ENCODE measurements around the gene SH3BGRL2. TPM values are rescaled to one million over a fixed set of nuclear protein-coding genes. Genes with fewer than 3 reads are reported as not detected.
A peak's percentile ranks its signal among the peaks of the same experiment; 100 is the strongest.

SH3BGRL2 gene
- total RNA-seq, 1 donor from 2014 or later = 40.0 TPM

GRCh38 chr6:79731471-79731870 lies 100.3 kb downstream of the SH3BGRL2 start:
- TF ChIP-seq CTCF (conservative IDR thresholded peaks at IDR 0.05) = no peak
- no peaks in the 10 kb centered on the region for H3K4me1 Mint-ChIP-seq (ENCODE audit: unreplicated experiment)
- no peak for DNase-seq (ENCODE audit: extremely low spot score, unreplicated experiment)
- H3K27me3 Mint-ChIP-seq = no peaks in the 10 kb centered on the region
- no peaks in the 10 kb centered on the region for H3K9me3 Mint-ChIP-seq
- H3K27ac Mint-ChIP-seq = no peak overlapping the region
- no peaks in the 10 kb centered on the region for H3K36me3 Mint-ChIP-seq
- no peak overlapping the region for H3K4me3 Mint-ChIP-seq

- no peak for TF ChIP-seq CTCF (conservative IDR thresholded peaks at IDR 0.05)
- H3K27ac Mint-ChIP-seq = no peak overlapping the region
- no peaks in the 10 kb centered on the region for H3K27me3 Mint-ChIP-seq
- H3K9me3 Mint-ChIP-seq = no peaks in the 10 kb centered on the region
- H3K36me3 Mint-ChIP-seq = no peaks in the 10 kb centered on the region
- no peak overlapping the region for H3K4me3 Mint-ChIP-seq
- no peak for DNase-seq (ENCODE audit: extremely low spot score, unreplicated experiment)
- peaks cover 6% of the 10 kb centered on the region for H3K4me1 Mint-ChIP-seq (ENCODE audit: unreplicated experiment)
Observed at GRCh38 chr6:79733388-79733787, 102.3 kb downstream of the SH3BGRL2 start.

GRCh38 chr6:79734374-79734773 lies 103.2 kb downstream of the SH3BGRL2 start:
- no peak for TF ChIP-seq CTCF (conservative IDR thresholded peaks at IDR 0.05)
- no peaks in the 10 kb centered on the region for H3K27me3 Mint-ChIP-seq
- H3K4me3 Mint-ChIP-seq = no peak overlapping the region
- no peaks in the 10 kb centered on the region for H3K36me3 Mint-ChIP-seq
- DNase-seq (ENCODE audit: extremely low spot score, unreplicated experiment) = no peak
- H3K27ac Mint-ChIP-seq = no peak overlapping the region
- peaks cover 6% of the 10 kb centered on the region for H3K4me1 Mint-ChIP-seq (ENCODE audit: unreplicated experiment)
- peaks cover 3% of the 10 kb centered on the region for H3K9me3 Mint-ChIP-seq

GRCh38 chr6:79735183-79735582 lies 104.1 kb downstream of the SH3BGRL2 start:
- H3K36me3 Mint-ChIP-seq = no peaks in the 10 kb centered on the region
- no peak overlapping the region for H3K4me3 Mint-ChIP-seq
- no peak overlapping the region for H3K27ac Mint-ChIP-seq
- no peaks in the 10 kb centered on the region for H3K27me3 Mint-ChIP-seq
- peaks cover 6% of the 10 kb centered on the region for H3K4me1 Mint-ChIP-seq (ENCODE audit: unreplicated experiment)
- H3K9me3 Mint-ChIP-seq = peaks cover 3% of the 10 kb centered on the region
- no peak for DNase-seq (ENCODE audit: extremely low spot score, unreplicated experiment)
- no peak for TF ChIP-seq CTCF (conservative IDR thresholded peaks at IDR 0.05)

GRCh38 chr6:79737172-79737571 lies 106.0 kb downstream of the SH3BGRL2 start:
- H3K27ac Mint-ChIP-seq = no peak overlapping the region
- H3K9me3 Mint-ChIP-seq = peaks cover 3% of the 10 kb centered on the region

More at GRCh38 chr6:79737172-79737571, 106.0 kb downstream of the SH3BGRL2 start:
- Mint-ChIP-seq H3K4me3 (peak overlapping the region; percentile 48), H3K4me1 (ENCODE audit: unreplicated experiment) (peaks cover 6% of the 10 kb centered on the region), H3K36me3 (no peaks in the 10 kb centered on the region), H3K27me3 (no peaks in the 10 kb centered on the region)
- no peak for TF ChIP-seq CTCF (conservative IDR thresholded peaks at IDR 0.05)
- no peak for DNase-seq (ENCODE audit: extremely low spot score, unreplicated experiment)

Measured in type B pancreatic cell (in vitro differentiated cells).